IMR-90 (cell line): ENCODE measurements around the gene PRCP.

Experiments used
- BHLHE40 ChIP-seq: fragments of 150-350 bp; IDR thresholded peaks from 2 replicates; pipeline ENCODE4 v1.6.1; 2016; ENCODE audit warnings: mild to moderate bottlenecking, low read depth, low read length
- CEBPB ChIP-seq: IDR thresholded peaks from 2 replicates; pipeline ENCODE4 v1.6.1; 2012; ENCODE audit warnings: low read depth, low read length, improper control_type of control experiment
- CHD1 ChIP-seq: IDR thresholded peaks from 2 replicates; pipeline ENCODE4 v1.6.1; 2012; ENCODE audit warnings: low read depth, low read length, improper control_type of control experiment
- CTCF ChIP-seq: conservative IDR thresholded peaks from 2 replicates; pipeline ENCODE4 v1.5.1; 2012; ENCODE audit warnings: mild to moderate bottlenecking, low read depth, low read length, improper control_type of control experiment
- ELK1 ChIP-seq: fragments of 150-350 bp; IDR thresholded peaks from 2 replicates; pipeline ENCODE4 v1.6.1; 2016; ENCODE audit warnings: low read depth, mild to moderate bottlenecking, low read length, moderate library complexity, borderline replicate concordance
- MXI1 ChIP-seq: IDR thresholded peaks from 2 replicates; pipeline ENCODE4 v1.6.1; 2012; ENCODE audit warnings: low read depth, mild to moderate bottlenecking, low read length, moderate library complexity, borderline replicate concordance
- POLR2A ChIP-seq: IDR thresholded peaks from 2 replicates; pipeline ENCODE4 v1.6.1; 2012; ENCODE audit warnings: mild to moderate bottlenecking, low read depth, low read length
- RAD21 ChIP-seq: IDR thresholded peaks from 2 replicates; pipeline ENCODE4 v1.6.1; 2012; ENCODE audit warnings: low read length, improper control_type of control experiment
- RFX5 ChIP-seq: IDR thresholded peaks from 2 replicates; pipeline ENCODE4 v1.8.0; 2012; ENCODE audit warnings: low read depth, mild to moderate bottlenecking, low read length, moderate library complexity
- USF2 ChIP-seq: fragments of 150-350 bp; IDR thresholded peaks from 2 replicates; pipeline ENCODE4 v1.6.1; 2017; ENCODE audit warnings: mild to moderate bottlenecking, antibody characterized with exemption, low read length, low read depth

GRCh38 chr11:82855616-82856015 lies 44.6 kb downstream of the PRCP start:
- no peak for TF ChIP-seq POLR2A
- no peak for TF ChIP-seq CTCF
- no peak for TF ChIP-seq RFX5
- TF ChIP-seq BHLHE40 = no peak
- TF ChIP-seq CEBPB = no peak
- TF ChIP-seq ELK1 = no peak
- TF ChIP-seq RAD21 = no peak
- no peak for TF ChIP-seq USF2
- no peak for TF ChIP-seq CHD1
- no peak for TF ChIP-seq MXI1
